Cardiac fibroblast (primary cell): ENCODE data around the gene MEIOSIN.

Source experiments
- DNase-seq, 2 donors: peaks; one replicate each; pipeline versions ENCODE4 v3.0.0 to v3.0.0-alpha.2; 2010; ENCODE audit warnings: low read depth in 2 of 2
- H3K4me3 ChIP-seq, 2 donors: replicated peaks in 1 of 2; 1 replicate in 1 of 2; 2 replicates in 1 of 2; pipeline ENCODE4 v1.5.1; 2011; ENCODE audit warnings: low read depth in 2 of 2, low read length in 2 of 2, mild to moderate bottlenecking in 2 of 2, moderate library complexity in 1 of 2
- TF ChIP-seq, protein P1 (sequence below): IDR thresholded peaks from one replicate; pipeline ENCODE4 v1.5.1; 2011; ENCODE audit warnings: low read depth, mild to moderate bottlenecking, low read length, inconsistent platforms

The MEIOSIN gene

DNA sequence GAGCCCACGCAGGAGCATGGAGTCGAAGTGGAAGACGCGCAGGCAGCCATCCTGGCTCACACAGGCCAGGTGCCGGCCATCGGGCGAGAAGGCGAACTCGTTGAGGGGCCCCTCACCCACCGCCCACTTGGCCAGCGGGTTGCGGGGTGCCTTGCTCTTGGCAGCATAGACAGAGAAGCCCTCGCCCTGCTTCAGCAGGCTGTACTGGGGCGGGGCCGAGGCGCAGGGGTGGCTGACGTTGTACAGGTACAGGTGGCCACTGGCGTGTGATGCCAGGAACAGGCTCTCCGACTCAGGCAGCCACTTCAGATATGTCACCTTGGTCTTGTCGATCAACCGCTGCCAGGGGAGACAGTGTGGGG is 53.3 kb downstream of the MEIOSIN start:
- no peak for DNase-seq
- no peak overlapping the region for H3K4me3 ChIP-seq
- TF ChIP-seq, protein P1, sequence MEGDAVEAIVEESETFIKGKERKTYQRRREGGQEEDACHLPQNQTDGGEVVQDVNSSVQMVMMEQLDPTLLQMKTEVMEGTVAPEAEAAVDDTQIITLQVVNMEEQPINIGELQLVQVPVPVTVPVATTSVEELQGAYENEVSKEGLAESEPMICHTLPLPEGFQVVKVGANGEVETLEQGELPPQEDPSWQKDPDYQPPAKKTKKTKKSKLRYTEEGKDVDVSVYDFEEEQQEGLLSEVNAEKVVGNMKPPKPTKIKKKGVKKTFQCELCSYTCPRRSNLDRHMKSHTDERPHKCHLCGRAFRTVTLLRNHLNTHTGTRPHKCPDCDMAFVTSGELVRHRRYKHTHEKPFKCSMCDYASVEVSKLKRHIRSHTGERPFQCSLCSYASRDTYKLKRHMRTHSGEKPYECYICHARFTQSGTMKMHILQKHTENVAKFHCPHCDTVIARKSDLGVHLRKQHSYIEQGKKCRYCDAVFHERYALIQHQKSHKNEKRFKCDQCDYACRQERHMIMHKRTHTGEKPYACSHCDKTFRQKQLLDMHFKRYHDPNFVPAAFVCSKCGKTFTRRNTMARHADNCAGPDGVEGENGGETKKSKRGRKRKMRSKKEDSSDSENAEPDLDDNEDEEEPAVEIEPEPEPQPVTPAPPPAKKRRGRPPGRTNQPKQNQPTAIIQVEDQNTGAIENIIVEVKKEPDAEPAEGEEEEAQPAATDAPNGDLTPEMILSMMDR = no peak

DNA sequence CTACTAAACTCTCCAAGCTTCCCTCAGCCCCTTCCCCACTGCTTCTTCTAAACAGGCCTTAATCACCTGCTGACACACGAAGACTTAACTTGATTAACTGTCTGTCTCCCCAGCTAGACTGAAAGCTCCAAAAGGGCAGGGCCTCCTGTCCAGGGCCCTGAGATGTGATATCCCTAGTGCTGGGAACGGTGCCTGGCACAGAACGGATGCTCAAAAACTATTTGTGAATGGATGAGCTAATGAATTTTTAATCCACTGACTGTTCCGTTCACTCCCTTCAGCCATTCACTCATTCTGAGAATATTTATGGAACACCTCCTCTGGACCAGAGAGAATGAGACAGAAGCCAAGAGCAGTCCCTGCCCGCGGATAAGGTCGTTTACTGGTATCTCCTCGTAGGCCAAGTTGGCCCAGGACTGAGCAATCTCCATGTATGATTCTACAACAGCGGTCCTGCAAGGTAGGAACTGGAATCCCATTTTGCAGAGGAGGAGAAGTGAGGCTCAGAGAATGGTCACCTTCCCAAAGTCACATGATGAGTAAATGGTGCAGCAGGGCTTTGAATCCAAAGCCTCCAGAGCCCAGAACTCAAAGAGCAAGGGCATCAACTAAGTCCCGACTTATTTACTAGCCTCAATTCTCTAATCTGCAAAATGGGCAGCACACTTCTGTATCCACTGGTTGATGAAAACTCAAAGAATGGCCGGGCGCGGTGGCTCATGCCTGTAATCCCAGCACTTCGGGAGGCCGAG is 56.0 kb downstream of the MEIOSIN start:
- TF ChIP-seq, protein P1 = no peak
- no peak overlapping the region for H3K4me3 ChIP-seq

DNA sequence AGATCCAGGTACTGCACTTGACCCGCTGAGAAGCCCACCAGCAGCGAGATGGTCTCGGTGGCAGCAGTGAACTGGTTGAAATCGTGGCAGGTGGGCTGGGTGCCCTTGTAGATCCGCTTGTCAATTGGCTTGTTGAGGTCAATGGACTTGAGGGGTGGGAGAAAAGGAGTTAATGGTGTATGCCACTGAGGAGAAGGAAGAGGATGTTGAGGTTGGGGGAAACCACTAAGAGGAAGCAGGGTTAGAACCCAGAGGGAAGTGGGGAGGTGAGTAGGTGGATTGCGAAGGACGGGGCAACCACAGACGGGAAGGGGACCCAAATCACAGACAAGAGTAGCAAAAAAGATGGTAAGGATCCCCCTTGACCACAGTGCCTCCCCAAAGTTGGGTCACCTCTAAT is 57.7 kb downstream of the MEIOSIN start:
- TF ChIP-seq, protein P1 = no peak
- H3K4me3 ChIP-seq = peak overlapping the region in 1 of 2 donors; percentile 93
- no peak for DNase-seq

More for the DNA sequence above, 56.0 kb downstream of the MEIOSIN start:
- no peak for DNase-seq

DNA sequence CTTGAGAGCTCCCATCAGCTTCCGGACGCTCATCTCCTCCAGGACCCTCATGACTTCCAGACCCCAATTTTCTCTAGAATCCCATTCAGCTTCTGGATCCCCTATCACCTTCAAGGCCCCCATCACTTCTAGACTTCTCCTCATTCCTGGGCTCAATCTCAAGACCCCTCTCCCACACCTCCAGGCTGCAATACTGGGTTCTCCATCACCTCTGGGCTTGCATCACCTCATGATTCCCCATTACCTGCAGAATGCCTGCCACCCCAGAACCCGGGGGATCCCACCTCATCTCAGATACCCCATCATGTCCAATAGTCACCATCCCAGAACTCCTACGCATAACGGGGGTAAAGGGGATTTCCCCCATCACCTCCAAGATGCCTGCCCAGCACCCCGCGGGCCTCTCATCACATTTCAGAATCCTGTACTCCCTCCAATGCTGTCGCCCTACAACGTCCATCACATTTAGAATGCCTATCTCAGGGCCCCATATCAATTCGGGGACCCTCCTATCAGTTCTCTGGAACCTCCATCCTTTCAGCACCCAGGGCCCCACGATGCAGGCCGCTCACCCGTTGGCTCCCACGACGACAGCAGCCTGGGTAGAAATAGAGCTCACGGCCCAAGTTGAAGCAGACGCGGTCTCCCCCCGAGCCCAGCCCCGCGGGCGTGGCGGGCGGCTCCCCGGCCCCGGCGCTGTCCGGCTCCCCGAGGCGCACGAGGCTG is 58.7 kb downstream of the MEIOSIN start:
- TF ChIP-seq, protein P1 = no peak
- H3K4me3 ChIP-seq = peak overlapping the region; percentile 88 to 93
- no peak for DNase-seq

DNA sequence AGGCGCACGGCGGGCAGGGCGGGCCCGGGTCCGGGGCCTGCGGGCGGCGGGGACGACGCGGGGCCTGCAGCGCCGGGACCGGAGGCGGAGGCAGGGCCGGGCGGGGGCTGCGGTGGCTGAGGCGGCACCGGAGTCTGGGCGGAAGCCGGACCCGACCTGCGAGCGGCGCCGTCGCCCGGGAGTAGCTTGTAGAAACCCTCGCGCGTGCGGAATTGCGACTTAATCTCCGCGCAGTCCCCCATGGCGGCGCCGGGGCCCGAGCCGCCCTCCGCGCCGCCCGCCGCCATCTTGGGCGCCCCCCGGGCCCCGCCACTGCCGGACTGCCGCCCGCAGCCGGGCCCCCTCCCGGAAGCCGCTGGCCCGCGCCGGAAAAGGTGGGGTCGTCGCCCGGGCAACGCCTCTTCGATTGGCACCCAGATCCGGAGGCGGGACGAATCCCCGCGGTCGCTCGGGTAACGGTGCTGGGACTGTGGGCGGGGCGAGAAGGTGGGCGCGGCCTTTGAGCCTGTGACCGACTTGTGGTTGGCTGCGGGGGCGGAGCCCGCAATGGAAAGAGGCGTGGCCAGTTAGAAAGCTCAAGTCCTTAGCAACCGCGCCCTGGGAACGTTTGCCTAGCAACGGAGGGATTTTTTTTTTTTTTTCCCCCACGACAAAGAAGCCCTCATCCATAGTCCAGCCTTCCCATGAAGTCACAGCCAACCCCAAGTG is 59.4 kb downstream of the MEIOSIN start, which contains the start of gene DMWD:
TSS of gene DMWD (minus strand) at position 376 of the 708 bp plus-strand sequence. CDS start at position 287, 89 bp downstream.
- DNase-seq = peak; percentile 99
- TF ChIP-seq, protein P1 = no peak
- H3K4me3 ChIP-seq = peak within 1 kb of the TSS; percentile 88 to 93

DNA sequence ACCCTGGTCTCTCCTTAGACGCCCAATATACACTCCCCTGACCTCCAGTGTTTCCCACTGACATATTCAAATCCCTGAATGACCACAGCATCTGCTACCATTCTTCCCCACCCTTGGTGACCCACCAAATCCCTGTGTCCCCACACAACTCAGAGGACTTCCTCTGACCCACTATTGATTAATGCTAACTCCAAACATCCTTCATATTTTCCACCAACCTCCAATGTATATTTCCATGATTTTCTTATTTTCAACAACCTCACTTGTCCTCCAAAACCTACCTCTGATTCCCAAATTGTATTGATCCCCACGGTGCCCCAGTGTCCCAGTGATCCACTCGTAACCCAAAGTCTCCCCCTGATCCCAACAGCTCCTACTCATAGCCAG is 59.9 kb downstream of the MEIOSIN start:
- no peak overlapping the region for H3K4me3 ChIP-seq
- TF ChIP-seq, protein P1 = no peak
- DNase-seq = no peak
